ENCODE data around the gene INPP5F.
"Not testable (repeated sequence)": the region's sequence is repeated elsewhere in the genome, so short reads cannot be mapped to it uniquely, and the experiment has no call there.

DNA sequence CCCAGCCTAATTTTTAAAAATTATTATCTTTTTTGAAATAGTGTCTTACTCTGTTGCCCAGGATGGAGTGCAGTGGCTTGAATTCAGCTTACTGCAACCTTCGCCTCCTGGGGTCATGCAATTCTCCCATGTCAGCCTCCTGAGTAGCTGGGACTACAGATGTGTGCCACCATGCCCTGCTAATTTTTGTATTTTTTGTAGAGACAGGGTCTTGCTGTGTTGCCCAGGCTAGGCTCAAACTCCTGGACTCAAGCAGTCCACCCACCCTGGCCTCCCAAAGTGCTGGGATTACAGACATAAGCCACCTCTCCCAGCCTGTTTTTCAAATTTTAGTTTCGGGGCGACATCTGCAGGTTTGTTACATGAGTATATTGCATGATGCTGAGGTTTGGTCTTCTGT, 47.2 kb downstream of the INPP5F start:
- TF ChIP-seq SUZ12 (IDR thresholded peaks at IDR 0.05; ENCODE audit: extremely low read depth, insufficient read depth, insufficient read length); YY1 (IDR thresholded peaks at IDR 0.05; ENCODE audit: insufficient read depth, insufficient read length); ZNF274 (IDR thresholded peaks at IDR 0.05; ENCODE audit: low read depth, low read length): not testable (repeated sequence)

All from NT2/D1 (cell line).